ENCODE results near the gene NELL1.

DNA sequence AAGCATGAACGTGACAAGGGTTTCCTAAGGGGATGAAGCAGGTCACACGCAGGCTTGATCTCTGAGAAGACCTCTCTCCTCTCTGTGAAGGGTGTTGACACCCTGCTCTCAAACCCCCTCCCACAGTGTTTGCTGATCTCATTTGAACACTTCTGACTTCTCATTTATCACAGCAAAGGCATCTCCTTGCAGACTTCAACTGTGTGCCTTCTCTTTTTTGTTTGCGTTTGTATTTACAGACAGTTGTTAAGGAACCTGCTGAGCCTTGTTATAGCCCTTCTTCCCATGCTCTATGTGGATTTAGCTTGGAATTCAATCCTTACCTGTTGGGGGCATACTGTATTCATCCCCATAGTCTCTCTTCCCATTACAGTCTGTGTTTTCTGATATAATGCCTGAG is 206.5 kb downstream of the NELL1 start:
- no peak for TF ChIP-seq POLR2A (IDR thresholded peaks at IDR 0.05)
- TF ChIP-seq, protein P1, sequence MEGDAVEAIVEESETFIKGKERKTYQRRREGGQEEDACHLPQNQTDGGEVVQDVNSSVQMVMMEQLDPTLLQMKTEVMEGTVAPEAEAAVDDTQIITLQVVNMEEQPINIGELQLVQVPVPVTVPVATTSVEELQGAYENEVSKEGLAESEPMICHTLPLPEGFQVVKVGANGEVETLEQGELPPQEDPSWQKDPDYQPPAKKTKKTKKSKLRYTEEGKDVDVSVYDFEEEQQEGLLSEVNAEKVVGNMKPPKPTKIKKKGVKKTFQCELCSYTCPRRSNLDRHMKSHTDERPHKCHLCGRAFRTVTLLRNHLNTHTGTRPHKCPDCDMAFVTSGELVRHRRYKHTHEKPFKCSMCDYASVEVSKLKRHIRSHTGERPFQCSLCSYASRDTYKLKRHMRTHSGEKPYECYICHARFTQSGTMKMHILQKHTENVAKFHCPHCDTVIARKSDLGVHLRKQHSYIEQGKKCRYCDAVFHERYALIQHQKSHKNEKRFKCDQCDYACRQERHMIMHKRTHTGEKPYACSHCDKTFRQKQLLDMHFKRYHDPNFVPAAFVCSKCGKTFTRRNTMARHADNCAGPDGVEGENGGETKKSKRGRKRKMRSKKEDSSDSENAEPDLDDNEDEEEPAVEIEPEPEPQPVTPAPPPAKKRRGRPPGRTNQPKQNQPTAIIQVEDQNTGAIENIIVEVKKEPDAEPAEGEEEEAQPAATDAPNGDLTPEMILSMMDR (IDR thresholded peaks at IDR 0.05): no peak

Measured in upper lobe of left lung (tissue), 4 donors.